Erythroblast (primary cell): ENCODE data around the gene TRAPPC5.

Experiments
- DNase-seq, 2 experiments: peaks; one replicate each; lab custom pipeline; 2025; lab: John Stamatoyannopoulos, UW
- GATA1 ChIP-seq: IDR thresholded peaks from 2 replicates; pipeline ENCODE4 v1.6.1; 2011; ENCODE audit warnings: low read depth, mild to moderate bottlenecking, control low read depth, low read length, moderate library complexity
- POLR2A ChIP-seq: IDR thresholded peaks from 2 replicates; pipeline ENCODE4 v1.6.1; 2011; ENCODE audit warnings: mild to moderate bottlenecking, low read length

TRAPPC5 gene

GRCh38 chr19:7654401-7654800 lies 26.2 kb upstream of the TRAPPC5 start:
- TF ChIP-seq POLR2A, result no peak
- no peak for TF ChIP-seq GATA1
- DNase-seq, result no peak

- no peak for DNase-seq
- TF ChIP-seq POLR2A (no peak), GATA1 (no peak)
Measured at GRCh38 chr19:7655581-7655980, 25.1 kb upstream of the TRAPPC5 start.

GRCh38 chr19:7657131-7657751 lies 23.4 kb upstream of the TRAPPC5 start:
- TF ChIP-seq POLR2A (no peak), GATA1 (no peak)

GRCh38 chr19:7658219-7658686 lies 22.4 kb upstream of the TRAPPC5 start:
- DNase-seq, result no peak

More at GRCh38 chr19:7657131-7657751, 23.4 kb upstream of the TRAPPC5 start:
- no peak for DNase-seq

GRCh38 chr19:7661744-7662538 lies 18.7 kb upstream of the TRAPPC5 start:
- no peak for TF ChIP-seq GATA1
- no peak for TF ChIP-seq POLR2A
- DNase-seq, result no peak

More at GRCh38 chr19:7658219-7658686, 22.4 kb upstream of the TRAPPC5 start:
- TF ChIP-seq GATA1 (no peak), POLR2A (no peak)

- TF ChIP-seq GATA1 (no peak), POLR2A (no peak)
Measured at GRCh38 chr19:7662657-7663056, 18.0 kb upstream of the TRAPPC5 start.

GRCh38 chr19:7663706-7664105 lies 16.9 kb upstream of the TRAPPC5 start:
- DNase-seq, result no peak
- no peak for TF ChIP-seq GATA1
- no peak for TF ChIP-seq POLR2A

More at GRCh38 chr19:7662657-7663056, 18.0 kb upstream of the TRAPPC5 start:
- no peak for DNase-seq

GRCh38 chr19:7665076-7665475 lies 15.6 kb upstream of the TRAPPC5 start:
- TF ChIP-seq POLR2A (no peak), GATA1 (no peak)

GRCh38 chr19:7668842-7669241 lies 11.8 kb upstream of the TRAPPC5 start, which contains the start of gene RETN:
TSS of gene RETN (plus strand) at chr19:7669049. CDS start at chr19:7669327, 278 bp downstream.
- no peak for DNase-seq
- TF ChIP-seq GATA1 (no peak), POLR2A (no peak)

More at GRCh38 chr19:7665076-7665475, 15.6 kb upstream of the TRAPPC5 start:
- DNase-seq, result no peak

GRCh38 chr19:7669641-7670040 lies 11.0 kb upstream of the TRAPPC5 start:
- no peak for TF ChIP-seq GATA1
- no peak for TF ChIP-seq POLR2A
- DNase-seq, result no peak

GRCh38 chr19:7670150-7670783 lies 10.4 kb upstream of the TRAPPC5 start:
- no peak for TF ChIP-seq GATA1
- no peak for DNase-seq

- TF ChIP-seq GATA1 (no peak), POLR2A (no peak)
- no peak for DNase-seq
Measured at GRCh38 chr19:7670790-7671189, 9.8 kb upstream of the TRAPPC5 start.

- no peak for DNase-seq
- no peak for TF ChIP-seq GATA1
- no peak for TF ChIP-seq POLR2A
Measured at GRCh38 chr19:7672522-7672921, 8.1 kb upstream of the TRAPPC5 start.
